ENCODE results near the gene N4BP2.
A peak's percentile ranks its signal among the peaks of the same experiment; 100 is the strongest.

Gene N4BP2

DNA sequence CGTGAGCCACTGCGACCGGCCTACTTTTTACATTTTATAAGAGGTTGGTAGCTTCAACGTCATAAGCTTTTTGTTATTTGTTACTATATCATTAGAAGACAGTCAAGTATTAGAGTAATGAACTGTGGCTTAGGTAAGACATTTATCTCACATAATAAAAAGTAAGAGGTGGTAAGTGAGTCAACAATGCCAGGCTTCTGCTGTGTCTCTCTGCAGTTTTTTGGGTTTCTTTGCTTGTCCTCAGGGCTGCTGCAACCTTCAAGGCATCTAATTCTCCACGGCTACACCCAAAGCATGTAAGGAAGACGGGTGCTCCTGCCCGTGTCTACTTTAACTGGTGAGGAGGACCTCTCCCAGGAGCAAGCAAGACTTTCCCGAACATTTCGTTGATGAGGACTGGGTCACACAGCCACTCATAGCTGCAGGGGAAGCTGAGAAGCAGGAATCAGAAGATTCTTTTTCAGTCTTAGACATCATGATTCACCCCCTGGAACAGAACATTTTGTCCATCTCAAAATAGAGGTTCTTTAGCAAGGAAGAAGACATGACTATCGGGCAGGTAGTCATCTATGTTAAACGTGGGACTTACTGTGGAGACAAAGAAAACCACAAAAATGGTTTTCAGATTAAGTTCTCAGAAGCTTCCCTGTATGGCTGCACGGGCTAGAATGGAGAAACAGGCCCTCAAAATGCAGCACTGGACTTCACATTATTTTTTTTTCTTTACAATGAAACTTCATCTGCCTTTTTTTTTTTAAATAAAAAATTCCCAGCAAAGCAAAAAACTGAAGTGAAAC is 127.2 kb downstream of the N4BP2 start:
- in situ Hi-C loops (cut with MboI; ENCODE audit: low pct_unique_long_range_greater_than_20kb, low sequenced_read_pairs, unreplicated experiment), result no loop called here
- no peak for TF ChIP-seq CTCF (IDR thresholded peaks at IDR 0.05; ENCODE audit: extremely low read depth, insufficient read depth, missing control alignments)
- peak; percentile 49 for DNase-seq (ENCODE audit: low spot score)

DNA sequence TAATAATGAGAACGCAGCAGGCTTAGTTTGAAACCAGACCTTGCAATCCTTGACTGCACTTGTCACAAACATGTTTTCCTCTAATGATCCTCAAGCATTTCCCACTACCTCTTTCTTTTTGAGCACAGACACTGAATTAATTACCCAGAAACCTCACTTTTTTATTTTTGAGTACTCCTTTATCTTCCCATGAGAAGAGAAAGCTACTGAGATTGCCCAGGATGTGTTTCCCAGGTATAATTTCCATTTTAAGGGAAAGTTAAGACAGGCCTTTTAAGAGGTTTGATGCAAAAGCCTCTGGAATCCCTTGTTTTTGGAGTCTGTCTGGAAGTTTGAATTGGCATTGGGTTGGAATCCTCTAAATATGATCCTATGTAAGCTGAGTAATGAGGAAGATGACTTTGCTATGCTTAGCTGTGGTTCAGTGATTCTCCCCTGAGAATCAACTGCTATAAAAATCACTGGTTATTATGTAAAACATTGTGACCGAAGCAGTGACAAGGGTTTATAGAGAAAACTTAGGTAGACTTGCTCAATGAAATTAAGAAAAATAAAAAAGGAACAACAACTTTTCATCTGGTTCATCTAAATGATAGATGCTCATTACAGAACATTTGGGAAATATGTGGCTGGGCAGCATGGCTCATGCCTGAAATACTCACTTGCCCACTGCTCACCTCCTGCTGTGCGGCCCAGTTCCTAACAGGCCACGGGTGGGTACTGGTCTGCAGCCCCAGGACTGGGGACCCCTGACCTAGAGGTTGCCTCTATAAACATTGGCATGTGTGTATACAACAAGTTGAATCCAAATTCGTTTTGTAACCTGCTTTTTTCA is 129.4 kb downstream of the N4BP2 start:
- in situ Hi-C loops (cut with MboI; ENCODE audit: low pct_unique_long_range_greater_than_20kb, low sequenced_read_pairs, unreplicated experiment), result no loop called here
- peak; percentile 52 for DNase-seq (ENCODE audit: low spot score)
- TF ChIP-seq CTCF (IDR thresholded peaks at IDR 0.05; ENCODE audit: extremely low read depth, insufficient read depth, missing control alignments), result no peak

GRCh38 chr4:40186665-40187014 is 130.0 kb downstream of the N4BP2 start:
- TF ChIP-seq CTCF (IDR thresholded peaks at IDR 0.05; ENCODE audit: extremely low read depth, insufficient read depth, missing control alignments), result no peak
- in situ Hi-C loops (cut with MboI; ENCODE audit: low pct_unique_long_range_greater_than_20kb, low sequenced_read_pairs, unreplicated experiment), result no loop called here
- DNase-seq (ENCODE audit: low spot score), result no peak

GRCh38 chr4:40187386-40187906 is 130.8 kb downstream of the N4BP2 start:
- no peak for TF ChIP-seq CTCF (IDR thresholded peaks at IDR 0.05; ENCODE audit: extremely low read depth, insufficient read depth, missing control alignments)
- DNase-seq (ENCODE audit: low spot score), result no peak
- in situ Hi-C loops (cut with MboI; ENCODE audit: low pct_unique_long_range_greater_than_20kb, low sequenced_read_pairs, unreplicated experiment), result no loop called here

DNA sequence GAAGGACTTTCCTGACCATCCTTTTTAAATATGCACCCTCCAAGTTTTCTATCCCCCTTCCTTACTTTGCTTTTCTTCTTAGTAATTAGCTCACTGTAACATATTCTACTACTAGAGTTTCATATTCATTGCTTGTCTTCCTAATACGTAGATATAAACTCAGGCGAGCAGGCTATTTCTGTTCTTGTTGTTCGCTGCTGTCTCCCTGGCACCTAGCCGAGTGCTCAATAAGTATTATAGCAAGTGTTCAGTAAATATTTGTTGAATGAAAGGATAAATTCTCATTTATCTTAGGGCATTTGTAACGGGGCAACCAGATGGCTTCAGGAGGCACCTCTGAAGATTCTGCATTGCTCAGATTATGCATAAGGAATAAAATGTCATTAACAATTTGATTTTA is 133.4 kb downstream of the N4BP2 start:
- TF ChIP-seq CTCF (IDR thresholded peaks at IDR 0.05; ENCODE audit: extremely low read depth, insufficient read depth, missing control alignments), result no peak
- in situ Hi-C loops (cut with MboI; ENCODE audit: low pct_unique_long_range_greater_than_20kb, low sequenced_read_pairs, unreplicated experiment), result no loop called here
- no peak for DNase-seq (ENCODE audit: low spot score)

GRCh38 chr4:40190465-40190864 is 133.8 kb downstream of the N4BP2 start:
- no peak for TF ChIP-seq CTCF (IDR thresholded peaks at IDR 0.05; ENCODE audit: extremely low read depth, insufficient read depth, missing control alignments)
- in situ Hi-C loops (cut with MboI; ENCODE audit: low pct_unique_long_range_greater_than_20kb, low sequenced_read_pairs, unreplicated experiment), result no loop called here
- DNase-seq (ENCODE audit: low spot score), result no peak
